Uterus (tissue), 4 donors: ENCODE measurements around the gene RAP1GDS1. TPM values are rescaled to one million over a fixed set of nuclear protein-coding genes. Genes with fewer than 3 reads are reported as not detected.

Source experiments
- DNase-seq, 2 donors: peaks; one replicate each; pipeline ENCODE4 v3.0.0-alpha.2; 2019 to 2020
- H3K27ac ChIP-seq, 2 donors: fragments of 200-600 bp; sonication (generic); 1 replicate in 1 of 2; 2 replicates in 1 of 2; pipeline ENCODE4 v1.5.1; 2016 to 2018
- H3K27me3 ChIP-seq, 2 donors: fragments of 200-600 bp; sonication (generic); one replicate each; pipeline ENCODE4 v1.5.1; 2018 to 2019; ENCODE audit warnings: control low read depth in 1 of 2
- H3K36me3 ChIP-seq, 2 donors: fragments of 200-600 bp; sonication (generic); one replicate each; pipeline ENCODE4 v1.5.1; 2019; ENCODE audit warnings: control low read depth in 1 of 2
- H3K4me1 ChIP-seq, 2 donors: fragments of 200-600 bp; sonication (generic); one replicate each; pipeline ENCODE4 v1.5.1; 2018 to 2019; ENCODE audit warnings: control low read depth in 1 of 2
- H3K4me3 ChIP-seq, 2 donors: fragments of 200-600 bp; sonication (generic); 1 replicate in 1 of 2; 2 replicates in 1 of 2; pipeline ENCODE4 v1.5.1; 2018 to 2019; ENCODE audit warnings: mild to moderate bottlenecking in 1 of 2
- H3K9me3 ChIP-seq, 2 donors: fragments of 200-600 bp; sonication (generic); one replicate each; pipeline ENCODE4 v1.5.1; 2019; ENCODE audit warnings: control low read depth in 1 of 2
- POLR2A ChIP-seq, 2 donors: fragments of 450-650 bp; IDR thresholded peaks; one replicate each; pipeline ENCODE4 v1.6.1; 2016; ENCODE audit warnings: antibody characterized with exemption in 2 of 2, mild to moderate bottlenecking in 1 of 2, moderate library complexity in 1 of 2
- intact Hi-C: fragments of 100-400 bp; cut with DNase I; formaldehyde crosslinking; loops from one replicate; pipeline ENCODE4 v1.15.1; 2023; ENCODE audit warnings: low total_unique reads
- total RNA-seq, 4 donors: library from RNA; depleted of rRNA in 3 of 4; stranded (reverse); fragments of >200 nt in 3 of 4; gene quantifications; one replicate each; pipeline versions ENCODE4 v1.1.0 to v1.2.4, GENCODE V29; 2014 to 2023
- TF ChIP-seq, protein P1 (sequence below), 4 experiments: fragments of 200-600 bp in 2 of 4; fragments of 450-650 bp in 2 of 4; sonication (generic) in 2 of 4; IDR thresholded peaks; one replicate each; pipeline ENCODE4 v1.5.1; 2016 to 2019; ENCODE audit warnings: antibody characterized with exemption in 4 of 4, mild to moderate bottlenecking in 2 of 4, moderate library complexity in 1 of 4
- donor health status: DM: yes; HTN: yes; CAD: no.

Gene RAP1GDS1
- total RNA-seq, 4 donors from 2014 or later: 13.5 to 53.5 (median 42.0) TPM

- Histone ChIP-seq H3K27ac (no peak overlapping the region), H3K36me3 (no peaks in the 10 kb centered on the region), H3K9me3 (no peaks in the 10 kb centered on the region), H3K4me3 (no peak overlapping the region), H3K27me3 (no peaks in the 10 kb centered on the region), H3K4me1 (no peaks in the 10 kb centered on the region)
- no peak for DNase-seq
- no peak for TF ChIP-seq POLR2A (IDR thresholded peaks at IDR 0.05)
- TF ChIP-seq, protein P1, sequence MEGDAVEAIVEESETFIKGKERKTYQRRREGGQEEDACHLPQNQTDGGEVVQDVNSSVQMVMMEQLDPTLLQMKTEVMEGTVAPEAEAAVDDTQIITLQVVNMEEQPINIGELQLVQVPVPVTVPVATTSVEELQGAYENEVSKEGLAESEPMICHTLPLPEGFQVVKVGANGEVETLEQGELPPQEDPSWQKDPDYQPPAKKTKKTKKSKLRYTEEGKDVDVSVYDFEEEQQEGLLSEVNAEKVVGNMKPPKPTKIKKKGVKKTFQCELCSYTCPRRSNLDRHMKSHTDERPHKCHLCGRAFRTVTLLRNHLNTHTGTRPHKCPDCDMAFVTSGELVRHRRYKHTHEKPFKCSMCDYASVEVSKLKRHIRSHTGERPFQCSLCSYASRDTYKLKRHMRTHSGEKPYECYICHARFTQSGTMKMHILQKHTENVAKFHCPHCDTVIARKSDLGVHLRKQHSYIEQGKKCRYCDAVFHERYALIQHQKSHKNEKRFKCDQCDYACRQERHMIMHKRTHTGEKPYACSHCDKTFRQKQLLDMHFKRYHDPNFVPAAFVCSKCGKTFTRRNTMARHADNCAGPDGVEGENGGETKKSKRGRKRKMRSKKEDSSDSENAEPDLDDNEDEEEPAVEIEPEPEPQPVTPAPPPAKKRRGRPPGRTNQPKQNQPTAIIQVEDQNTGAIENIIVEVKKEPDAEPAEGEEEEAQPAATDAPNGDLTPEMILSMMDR (IDR thresholded peaks at IDR 0.05): no peak
- intact Hi-C loops: no loop called here
These were observed 126.3 kb downstream of the RAP1GDS1 start for GRCh38 chr4:98387345-98388026.

GRCh38 chr4:98394134-98394533, 132.9 kb downstream of the RAP1GDS1 start:
- intact Hi-C loops: no loop called here
- H3K9me3 ChIP-seq: peaks cover 0 to 4% of the 10 kb centered on the region in 2 donors
- no peak for DNase-seq
- TF ChIP-seq POLR2A (IDR thresholded peaks at IDR 0.05): no peak
- TF ChIP-seq, protein P1 (IDR thresholded peaks at IDR 0.05): no peak
- no peaks in the 10 kb centered on the region for H3K27me3 ChIP-seq
- no peaks in the 10 kb centered on the region for H3K4me1 ChIP-seq
- H3K4me3 ChIP-seq: no peak overlapping the region
- H3K36me3 ChIP-seq: no peaks in the 10 kb centered on the region
- H3K27ac ChIP-seq: no peak overlapping the region

DNA sequence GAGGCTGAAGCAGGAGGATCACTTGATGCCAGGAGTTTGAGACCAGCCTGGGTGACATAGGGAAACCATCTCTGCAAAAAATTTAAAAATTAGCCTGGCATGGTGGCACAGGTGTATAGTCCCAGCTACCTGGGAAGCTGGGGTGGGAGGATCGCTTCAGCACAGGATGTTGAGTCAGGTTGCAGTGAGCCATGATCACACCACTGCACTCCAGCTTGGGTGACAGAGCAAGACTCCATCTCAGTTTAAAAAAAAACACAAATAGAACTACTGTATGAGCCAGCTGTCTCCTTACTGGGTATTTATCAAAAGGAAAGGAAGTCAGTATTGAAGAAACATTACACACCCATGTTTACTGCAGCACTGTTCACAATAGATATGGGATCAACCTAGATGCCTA, 138.7 kb downstream of the RAP1GDS1 start:
- Histone ChIP-seq H3K4me1 (no peaks in the 10 kb centered on the region), H3K36me3 (no peaks in the 10 kb centered on the region), H3K9me3 (peaks cover 0 to 4% of the 10 kb centered on the region in 2 donors), H3K27me3 (no peaks in the 10 kb centered on the region), H3K27ac (no peak overlapping the region), H3K4me3 (no peak overlapping the region)
- intact Hi-C loops: no loop called here
- no peak for DNase-seq
- TF ChIP-seq, protein P1 (IDR thresholded peaks at IDR 0.05): no peak
- TF ChIP-seq POLR2A (IDR thresholded peaks at IDR 0.05): no peak

DNA sequence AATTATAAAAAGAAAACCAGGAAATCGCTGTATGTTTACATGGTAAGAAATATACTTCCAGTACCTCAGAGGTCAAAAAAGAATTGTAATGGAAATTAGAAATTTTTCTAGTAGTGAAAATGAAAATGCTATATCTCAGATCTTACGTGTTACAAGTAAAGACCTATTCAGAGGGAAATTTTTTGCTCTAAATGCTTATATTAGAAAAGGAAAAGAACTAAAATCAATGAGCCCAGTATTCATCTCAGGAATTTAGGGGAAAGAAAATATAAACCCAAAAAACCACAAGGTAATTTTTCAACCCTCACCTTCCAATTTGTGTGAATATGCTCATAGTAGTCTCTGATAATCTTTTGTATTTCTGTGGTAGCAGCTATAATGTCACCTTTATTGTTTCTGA, 145.6 kb downstream of the RAP1GDS1 start:
- Histone ChIP-seq H3K9me3 (no peaks in the 10 kb centered on the region), H3K27me3 (no peaks in the 10 kb centered on the region), H3K36me3 (no peaks in the 10 kb centered on the region), H3K4me3 (no peak overlapping the region), H3K4me1 (no peaks in the 10 kb centered on the region), H3K27ac (no peak overlapping the region)
- intact Hi-C loops: no loop called here
- DNase-seq: no peak
- TF ChIP-seq POLR2A (IDR thresholded peaks at IDR 0.05): no peak
- TF ChIP-seq, protein P1 (IDR thresholded peaks at IDR 0.05): no peak

DNA sequence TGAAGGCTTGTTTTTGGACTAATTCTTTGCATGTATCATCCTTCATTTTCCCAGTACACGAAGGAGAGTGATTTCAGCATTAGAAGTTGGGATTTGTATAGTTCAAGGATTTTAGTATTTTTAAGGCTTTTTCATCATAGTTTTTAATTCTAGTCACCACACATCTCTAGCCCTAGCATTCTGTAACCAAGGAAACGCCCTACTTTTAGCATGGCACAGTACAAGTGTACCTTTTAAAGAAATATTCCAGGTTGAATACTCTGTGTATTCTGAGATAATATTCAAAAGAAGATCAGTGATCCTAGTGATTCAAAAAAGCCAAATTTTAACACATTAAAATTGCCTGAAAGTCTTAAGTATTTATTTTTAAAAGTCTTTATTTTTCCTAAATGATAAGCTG, 150.5 kb downstream of the RAP1GDS1 start:
- H3K27ac ChIP-seq: no peak overlapping the region
- no peak for TF ChIP-seq POLR2A (IDR thresholded peaks at IDR 0.05)
- TF ChIP-seq, protein P1 (IDR thresholded peaks at IDR 0.05): no peak
- no peaks in the 10 kb centered on the region for H3K4me1 ChIP-seq
- no peak overlapping the region for H3K4me3 ChIP-seq
- intact Hi-C loops: no loop called here
- DNase-seq: no peak
- H3K36me3 ChIP-seq: no peaks in the 10 kb centered on the region
- H3K9me3 ChIP-seq: no peaks in the 10 kb centered on the region
- no peaks in the 10 kb centered on the region for H3K27me3 ChIP-seq
